Sigmoid colon (tissue), 7 donors: ENCODE results near the gene MBOAT1. TPM values are rescaled to one million over a fixed set of nuclear protein-coding genes. Genes with fewer than 3 reads are reported as not detected.

ENCODE experiments used
- DNase-seq: peaks from one replicate; pipeline ENCODE4 v3.0.0-alpha.2; 2019
- H3K27ac ChIP-seq, 4 donors: fragments of 200-600 bp; sonication (generic); one replicate each; pipeline ENCODE4 v1.5.1; 2016 to 2019; ENCODE audit warnings: mild to moderate bottlenecking in 1 of 4
- H3K27me3 ChIP-seq, 3 donors: fragments of 200-600 bp; sonication (generic); one replicate each; pipeline ENCODE4 v1.5.1; 2019; ENCODE audit warnings: mild to moderate bottlenecking in 1 of 3
- H3K36me3 ChIP-seq, 4 donors: fragments of 200-600 bp; sonication (generic); one replicate each; pipeline ENCODE4 v1.5.1; 2016 to 2019
- H3K4me1 ChIP-seq, 4 donors: fragments of 200-600 bp; sonication (generic); one replicate each; pipeline ENCODE4 v1.5.1; 2017 to 2019
- H3K4me3 ChIP-seq, 4 donors: fragments of 200-600 bp; sonication (generic); one replicate each; pipeline ENCODE4 v1.5.1; 2017 to 2019; ENCODE audit warnings: mild to moderate bottlenecking in 2 of 4, moderate library complexity in 1 of 4
- H3K9me3 ChIP-seq, 4 donors: fragments of 200-600 bp in 3 of 4; sonication (generic) in 3 of 4; one replicate each; pipeline versions ENCODE4 v1.5.1 to v1.6.1; 2013 to 2019
- EP300 ChIP-seq, 4 donors: sonication (generic); formaldehyde crosslinking; IDR thresholded peaks; one replicate each; pipeline ENCODE4 v1.6.1; 2017; ENCODE audit warnings: antibody characterized with exemption in 4 of 4
- POLR2A ChIP-seq, 2 donors: fragments of 450-650 bp; IDR thresholded peaks; one replicate each; pipeline ENCODE4 v1.6.1; 2016; ENCODE audit warnings: antibody characterized with exemption in 2 of 2, mild to moderate bottlenecking in 2 of 2, moderate library complexity in 2 of 2
- POLR2AphosphoS5 ChIP-seq, 4 donors: sonication (generic); formaldehyde crosslinking; IDR thresholded peaks; one replicate each; pipeline ENCODE4 v1.6.1; 2017; ENCODE audit warnings: antibody characterized with exemption in 4 of 4
- WGBS, 2 donors: extraction: QIAGEN DNeasy Blood & Tissue Kit; methylation state at CpG; one replicate each; pipeline ENCODE4 v1.1.7; 2013; 5-methylcytosine and 5-hydroxymethylcytosine counted together
- intact Hi-C: fragments of 100-400 bp; cut with DNase I; formaldehyde crosslinking; loops from one replicate; pipeline ENCODE4 v1.15.1; 2023
- polyA plus RNA-seq, 3 donors: library from polyadenylated mRNA; stranded (reverse); fragments of 200-250 nt; gene quantifications; one replicate each; pipeline ENCODE4 v1.2.3, GENCODE V29; 2013
- total RNA-seq, 4 donors: library from RNA; depleted of rRNA; stranded (reverse); fragments of >200 nt; gene quantifications; one replicate each; pipeline ENCODE4 v1.1.0, GENCODE V29; 2016
- TF ChIP-seq, protein P1 (sequence below), 4 experiments: fragments of 450-650 bp in 3 of 4; fragments of 200-600 bp in 1 of 4; IDR thresholded peaks; one replicate each; pipeline ENCODE4 v1.5.1; 2016 to 2019; ENCODE audit warnings: antibody characterized with exemption in 4 of 4, mild to moderate bottlenecking in 3 of 4, moderate library complexity in 2 of 4
- donor health status: healthy with polysubstance abuse.
- donor health status: Bipolar disorder and iron deficiency.
- donor health status: healthy.

Gene MBOAT1
- total and polyA plus RNA-seq, 7 donors = 2.4 to 16.6 (median 10.7) TPM

DNA sequence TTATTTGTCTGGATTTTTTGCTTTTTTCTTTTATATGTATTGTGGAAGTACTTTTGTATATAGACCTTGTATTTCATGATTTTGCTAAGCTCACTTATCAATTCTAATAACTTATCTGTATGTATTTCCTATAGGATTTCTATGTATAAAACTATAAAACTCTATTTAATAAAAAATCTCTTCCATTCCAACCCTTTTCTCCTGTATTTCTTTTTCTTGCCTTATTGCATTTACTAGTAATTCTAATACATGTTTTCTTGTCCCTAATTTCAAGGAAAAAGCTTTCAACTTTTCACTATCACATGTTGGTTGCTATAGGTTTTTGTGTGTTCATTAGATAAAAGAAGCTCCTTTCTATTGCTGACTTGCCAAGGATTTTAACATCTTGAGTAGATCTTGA lies 125.3 kb downstream of the MBOAT1 start:
- Histone ChIP-seq H3K27ac (no peak overlapping the region), H3K9me3 (peaks cover 0 to 3% (median 2%) of the 10 kb centered on the region in 4 donors), H3K27me3 (no peaks in the 10 kb centered on the region), H3K36me3 (no peaks in the 10 kb centered on the region), H3K4me1 (peaks cover 0 to 14% (median 2%) of the 10 kb centered on the region in 4 donors), H3K4me3 (no peak overlapping the region)
- DNase-seq = no peak
- TF ChIP-seq EP300 (IDR thresholded peaks at IDR 0.05) (no peak), POLR2A (IDR thresholded peaks at IDR 0.05) (no peak), POLR2AphosphoS5 (IDR thresholded peaks at IDR 0.05) (no peak)
- TF ChIP-seq, protein P1, sequence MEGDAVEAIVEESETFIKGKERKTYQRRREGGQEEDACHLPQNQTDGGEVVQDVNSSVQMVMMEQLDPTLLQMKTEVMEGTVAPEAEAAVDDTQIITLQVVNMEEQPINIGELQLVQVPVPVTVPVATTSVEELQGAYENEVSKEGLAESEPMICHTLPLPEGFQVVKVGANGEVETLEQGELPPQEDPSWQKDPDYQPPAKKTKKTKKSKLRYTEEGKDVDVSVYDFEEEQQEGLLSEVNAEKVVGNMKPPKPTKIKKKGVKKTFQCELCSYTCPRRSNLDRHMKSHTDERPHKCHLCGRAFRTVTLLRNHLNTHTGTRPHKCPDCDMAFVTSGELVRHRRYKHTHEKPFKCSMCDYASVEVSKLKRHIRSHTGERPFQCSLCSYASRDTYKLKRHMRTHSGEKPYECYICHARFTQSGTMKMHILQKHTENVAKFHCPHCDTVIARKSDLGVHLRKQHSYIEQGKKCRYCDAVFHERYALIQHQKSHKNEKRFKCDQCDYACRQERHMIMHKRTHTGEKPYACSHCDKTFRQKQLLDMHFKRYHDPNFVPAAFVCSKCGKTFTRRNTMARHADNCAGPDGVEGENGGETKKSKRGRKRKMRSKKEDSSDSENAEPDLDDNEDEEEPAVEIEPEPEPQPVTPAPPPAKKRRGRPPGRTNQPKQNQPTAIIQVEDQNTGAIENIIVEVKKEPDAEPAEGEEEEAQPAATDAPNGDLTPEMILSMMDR (IDR thresholded peaks at IDR 0.05) = no peak
- intact Hi-C loops = no loop called here

DNA sequence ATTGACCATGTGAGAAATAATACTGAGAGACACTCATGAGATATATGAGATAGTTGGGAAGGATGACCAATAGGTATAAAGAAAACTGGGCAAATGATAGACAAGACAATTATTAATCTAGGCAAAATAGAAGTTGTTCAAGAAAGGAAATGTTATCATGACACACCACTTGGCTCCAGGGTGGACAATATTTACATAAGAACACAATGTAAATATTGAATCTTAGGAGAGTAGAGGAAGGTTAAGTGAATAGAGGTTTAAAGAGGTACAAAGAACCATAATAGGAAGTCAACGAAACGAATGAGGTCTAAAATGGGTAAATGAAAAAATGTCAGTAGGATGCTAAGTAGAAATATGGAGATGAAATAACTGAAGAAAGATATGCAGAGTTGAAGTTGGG lies 126.5 kb downstream of the MBOAT1 start:
- no peak overlapping the region for H3K27ac ChIP-seq
- WGBS, 2 donors = 36 to 79% methylated on average over 2 of the region's 2 CpGs
- no peak for DNase-seq
- TF ChIP-seq POLR2A (IDR thresholded peaks at IDR 0.05) (no peak), EP300 (IDR thresholded peaks at IDR 0.05) (no peak), POLR2AphosphoS5 (IDR thresholded peaks at IDR 0.05) (no peak)
- TF ChIP-seq, protein P1 (IDR thresholded peaks at IDR 0.05) = no peak
- H3K27me3 ChIP-seq = no peaks in the 10 kb centered on the region
- no peaks in the 10 kb centered on the region for H3K36me3 ChIP-seq
- intact Hi-C loops = no loop called here
- peaks cover 0 to 14% (median 0%) of the 10 kb centered on the region in 4 donors for H3K4me1 ChIP-seq
- H3K9me3 ChIP-seq = peaks cover 0 to 3% (median 2%) of the 10 kb centered on the region in 4 donors
- H3K4me3 ChIP-seq = no peak overlapping the region

DNA sequence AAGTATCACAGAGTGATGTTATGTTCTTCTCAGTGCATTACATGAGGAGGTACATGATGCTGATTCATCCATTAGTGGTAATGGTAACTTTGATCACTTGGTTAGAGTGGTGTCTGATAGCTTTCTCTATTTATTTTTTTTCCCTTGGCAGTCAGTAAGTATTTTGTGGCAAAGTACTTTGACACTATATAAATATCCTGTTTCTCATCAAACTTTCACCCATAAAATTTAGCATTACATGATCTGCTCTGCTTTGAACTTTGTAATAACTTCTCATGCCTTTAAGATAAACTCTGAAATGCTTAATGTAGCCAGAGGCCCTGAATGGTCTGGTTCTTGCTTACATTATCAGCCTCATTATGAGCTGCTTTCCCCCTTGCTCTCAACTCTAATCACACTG lies 127.9 kb downstream of the MBOAT1 start:
- H3K9me3 ChIP-seq = peaks cover 0 to 3% (median 2%) of the 10 kb centered on the region in 4 donors
- TF ChIP-seq, protein P1 (IDR thresholded peaks at IDR 0.05) = no peak
- TF ChIP-seq POLR2A (IDR thresholded peaks at IDR 0.05) = no peak
- peak; percentile 32 to 73 (median 54) for TF ChIP-seq POLR2AphosphoS5 (IDR thresholded peaks at IDR 0.05)
- TF ChIP-seq EP300 (IDR thresholded peaks at IDR 0.05) = peak in 1 of 4 donors; percentile 52
- H3K4me3 ChIP-seq = no peak overlapping the region
- H3K27me3 ChIP-seq = no peaks in the 10 kb centered on the region
- no peak for DNase-seq
- peaks cover 0 to 14% (median 0%) of the 10 kb centered on the region in 4 donors for H3K4me1 ChIP-seq
- no peaks in the 10 kb centered on the region for H3K36me3 ChIP-seq
- peak overlapping the region in 2 of 4 donors; percentile 40 to 67 for H3K27ac ChIP-seq
- intact Hi-C loops = no loop called here

DNA sequence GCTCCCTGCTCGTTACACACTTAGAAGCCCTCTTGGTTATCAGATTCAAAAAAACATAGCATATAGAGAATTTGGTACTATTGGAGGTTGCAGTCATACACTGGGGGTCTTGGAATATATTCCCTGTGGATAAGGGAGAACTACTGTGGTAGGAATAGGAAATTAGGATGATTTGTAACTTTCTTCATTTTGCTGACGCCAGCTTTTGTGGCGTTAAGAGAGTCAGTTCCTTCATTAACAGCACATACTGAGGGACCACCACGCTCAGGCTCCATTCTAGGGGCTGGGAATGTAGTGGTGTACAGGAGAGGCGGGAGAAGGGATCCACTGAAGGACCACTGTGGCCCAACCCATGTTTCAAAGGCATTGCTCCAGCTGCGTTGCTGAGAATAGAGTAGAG lies 140.3 kb downstream of the MBOAT1 start:
- Histone ChIP-seq H3K4me3 (no peak overlapping the region), H3K27ac (no peak overlapping the region), H3K4me1 (no peaks in the 10 kb centered on the region), H3K27me3 (no peaks in the 10 kb centered on the region), H3K9me3 (no peaks in the 10 kb centered on the region), H3K36me3 (no peaks in the 10 kb centered on the region)
- no peak for DNase-seq
- intact Hi-C loops = no loop called here
- TF ChIP-seq POLR2A (IDR thresholded peaks at IDR 0.05) (no peak), EP300 (IDR thresholded peaks at IDR 0.05) (no peak), POLR2AphosphoS5 (IDR thresholded peaks at IDR 0.05) (no peak)
- TF ChIP-seq, protein P1 (IDR thresholded peaks at IDR 0.05) = no peak
- 91 to 92% methylated on average over 6 of the region's 6 CpGs for WGBS, 2 donors

DNA sequence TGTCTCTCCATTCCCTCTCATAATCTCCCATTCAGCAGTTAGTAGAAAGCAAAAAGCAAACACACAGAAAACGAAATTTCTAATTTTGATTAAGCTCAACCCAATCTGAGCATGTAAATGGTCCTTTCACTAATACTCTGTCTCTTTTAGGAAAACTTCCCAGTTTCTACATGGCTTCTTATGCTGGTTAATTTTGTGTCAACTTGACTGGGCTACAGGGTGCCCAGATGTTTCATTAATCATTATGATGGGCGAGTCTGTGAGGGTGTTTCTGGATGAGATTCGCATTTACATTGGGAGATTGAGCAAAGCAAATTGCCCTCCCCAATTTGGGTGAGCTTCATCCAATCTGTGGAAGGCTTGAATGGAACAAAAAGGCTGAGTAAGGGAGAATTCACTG lies 142.2 kb downstream of the MBOAT1 start:
- Histone ChIP-seq H3K27ac (no peak overlapping the region), H3K4me1 (no peaks in the 10 kb centered on the region), H3K9me3 (no peaks in the 10 kb centered on the region), H3K27me3 (no peaks in the 10 kb centered on the region), H3K4me3 (no peak overlapping the region), H3K36me3 (no peaks in the 10 kb centered on the region)
- no peak for DNase-seq
- WGBS, 2 donors = 89 to 91% methylated on average over 3 of the region's 3 CpGs
- intact Hi-C loops = no loop called here
- TF ChIP-seq, protein P1 (IDR thresholded peaks at IDR 0.05) = no peak
- TF ChIP-seq EP300 (IDR thresholded peaks at IDR 0.05) (no peak), POLR2AphosphoS5 (IDR thresholded peaks at IDR 0.05) (no peak), POLR2A (IDR thresholded peaks at IDR 0.05) (no peak)
